Measurements from ENCODE around the gene VARS2. TPM values are rescaled to one million over a fixed set of nuclear protein-coding genes. Genes with fewer than 3 reads are reported as not detected.
A peak's percentile ranks its signal among the peaks of the same experiment; 100 is the strongest.
"Not testable (repeated sequence)": the region's sequence is repeated elsewhere in the genome, so short reads cannot be mapped to it uniquely, and the experiment has no call there.

VARS2 gene

GRCh38 chr6:30969171-30969570 lies 55.1 kb downstream of the VARS2 start:
- DNase-seq; H3K9ac ChIP-seq (ENCODE audit: low read length); H3K18ac ChIP-seq (ENCODE audit: low read length); H2BK120ac ChIP-seq (ENCODE audit: low read depth, low read length); H3K4ac ChIP-seq (ENCODE audit: low read depth, low read length); H3K79me1 ChIP-seq (ENCODE audit: low read length); H4K5ac ChIP-seq (ENCODE audit: low read length); H3K36me3 ChIP-seq (ENCODE audit: control insufficient read depth, insufficient read depth, low read length); H3K4me1 ChIP-seq (ENCODE audit: control insufficient read depth, low read depth, low read length); H2AK5ac ChIP-seq (ENCODE audit: low read length); H3K4me3 ChIP-seq (ENCODE audit: low read length); H3K56ac ChIP-seq (ENCODE audit: low read length); H3K27ac ChIP-seq (ENCODE audit: low read depth, low read length); H2BK5ac ChIP-seq (ENCODE audit: low read length); H3K4me2 ChIP-seq (ENCODE audit: low read length); H4K8ac ChIP-seq (ENCODE audit: low read depth, low read length); H3K23ac ChIP-seq (ENCODE audit: low read length); H2BK15ac ChIP-seq (replicated peaks; ENCODE audit: low read depth); H3K79me2 ChIP-seq (ENCODE audit: control insufficient read depth, insufficient read depth, low read length); H3K27me3 ChIP-seq (ENCODE audit: insufficient read depth, low read length, poor library complexity): not testable (repeated sequence)
- WGBS (ENCODE audit: extremely low coverage, insufficient coverage, low lambda C conversion rate) = no CpG with 5 or more reads among the region's 6 CpGs

GRCh38 chr6:30970946-30971345 lies 56.9 kb downstream of the VARS2 start:
- Histone ChIP-seq H2BK120ac (ENCODE audit: low read depth, low read length) (no peak overlapping the region), H3K56ac (ENCODE audit: low read length) (no peak overlapping the region), H3K27ac (ENCODE audit: low read depth, low read length) (no peak overlapping the region), H3K9ac (ENCODE audit: low read length) (no peak overlapping the region), H4K8ac (ENCODE audit: low read depth, low read length) (no peak overlapping the region), H3K23ac (ENCODE audit: low read length) (no peak overlapping the region), H3K4me3 (ENCODE audit: low read length) (no peak overlapping the region), H3K27me3 (ENCODE audit: insufficient read depth, low read length, poor library complexity) (no peaks in the 10 kb centered on the region), H2BK15ac (replicated peaks; ENCODE audit: low read depth) (no peak overlapping the region), H4K5ac (ENCODE audit: low read length) (no peak overlapping the region), H2BK5ac (ENCODE audit: low read length) (no peak overlapping the region), H3K4me1 (ENCODE audit: control insufficient read depth, low read depth, low read length) (no peaks in the 10 kb centered on the region), H3K79me1 (ENCODE audit: low read length) (no peaks in the 10 kb centered on the region), H2AK5ac (ENCODE audit: low read length) (no peak overlapping the region), H3K36me3 (ENCODE audit: control insufficient read depth, insufficient read depth, low read length) (no peaks in the 10 kb centered on the region), H3K18ac (ENCODE audit: low read length) (no peak overlapping the region), H3K4me2 (ENCODE audit: low read length) (no peak overlapping the region), H3K79me2 (ENCODE audit: control insufficient read depth, insufficient read depth, low read length) (no peaks in the 10 kb centered on the region), H3K4ac (ENCODE audit: low read depth, low read length) (no peak overlapping the region)
- DNase-seq = no peak
- no CpG with 5 or more reads among the region's 5 CpGs for WGBS (ENCODE audit: extremely low coverage, insufficient coverage, low lambda C conversion rate)

DNA sequence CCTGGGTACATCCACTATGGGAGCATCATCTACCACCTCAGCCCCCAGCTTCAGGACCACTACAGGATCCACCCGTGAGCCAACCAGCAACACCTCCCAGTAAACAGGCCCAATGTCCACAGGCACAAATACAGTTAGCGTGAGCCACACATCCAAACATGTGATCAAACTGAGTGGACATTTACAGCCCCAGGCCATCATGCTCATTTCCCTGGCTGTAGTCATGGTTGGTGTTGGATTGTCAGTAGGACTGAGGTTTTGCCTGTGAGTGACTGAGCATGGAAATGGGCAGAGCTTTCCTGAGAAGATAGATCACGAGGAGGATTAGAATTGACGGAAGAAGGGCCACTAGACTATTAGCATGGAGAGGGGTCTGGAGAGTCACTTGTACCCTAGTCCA lies 58.8 kb downstream of the VARS2 start:
- DNase-seq = no peak
- Histone ChIP-seq H3K56ac (ENCODE audit: low read length) (no peak overlapping the region), H2AK5ac (ENCODE audit: low read length) (no peak overlapping the region), H3K4ac (ENCODE audit: low read depth, low read length) (no peak overlapping the region), H3K9ac (ENCODE audit: low read length) (no peak overlapping the region), H3K79me2 (ENCODE audit: control insufficient read depth, insufficient read depth, low read length) (no peaks in the 10 kb centered on the region), H2BK120ac (ENCODE audit: low read depth, low read length) (no peak overlapping the region), H3K79me1 (ENCODE audit: low read length) (no peaks in the 10 kb centered on the region), H3K4me2 (ENCODE audit: low read length) (no peak overlapping the region), H3K18ac (ENCODE audit: low read length) (no peak overlapping the region), H3K27me3 (ENCODE audit: insufficient read depth, low read length, poor library complexity) (no peaks in the 10 kb centered on the region), H2BK15ac (replicated peaks; ENCODE audit: low read depth) (no peak overlapping the region), H3K23ac (ENCODE audit: low read length) (no peak overlapping the region), H4K8ac (ENCODE audit: low read depth, low read length) (no peak overlapping the region), H3K4me3 (ENCODE audit: low read length) (no peak overlapping the region), H3K4me1 (ENCODE audit: control insufficient read depth, low read depth, low read length) (no peaks in the 10 kb centered on the region), H4K5ac (ENCODE audit: low read length) (no peak overlapping the region), H3K36me3 (ENCODE audit: control insufficient read depth, insufficient read depth, low read length) (no peaks in the 10 kb centered on the region), H3K27ac (ENCODE audit: low read depth, low read length) (no peak overlapping the region), H2BK5ac (ENCODE audit: low read length) (no peak overlapping the region)
- no CpG with 5 or more reads among the region's 4 CpGs for WGBS (ENCODE audit: extremely low coverage, insufficient coverage, low lambda C conversion rate)

GRCh38 chr6:30974490-30975252 lies 60.6 kb downstream of the VARS2 start:
- Histone ChIP-seq H3K79me2 (ENCODE audit: control insufficient read depth, insufficient read depth, low read length) (no peaks in the 10 kb centered on the region), H3K18ac (ENCODE audit: low read length) (no peak overlapping the region), H2BK5ac (ENCODE audit: low read length) (no peak overlapping the region), H2AK5ac (ENCODE audit: low read length) (no peak overlapping the region), H2BK15ac (replicated peaks; ENCODE audit: low read depth) (no peak overlapping the region), H2BK120ac (ENCODE audit: low read depth, low read length) (no peak overlapping the region), H3K79me1 (ENCODE audit: low read length) (no peaks in the 10 kb centered on the region), H3K56ac (ENCODE audit: low read length) (no peak overlapping the region), H3K4me3 (ENCODE audit: low read length) (no peak overlapping the region), H3K36me3 (ENCODE audit: control insufficient read depth, insufficient read depth, low read length) (no peaks in the 10 kb centered on the region), H3K27me3 (ENCODE audit: insufficient read depth, low read length, poor library complexity) (no peaks in the 10 kb centered on the region), H3K9ac (ENCODE audit: low read length) (no peak overlapping the region), H3K4ac (ENCODE audit: low read depth, low read length) (no peak overlapping the region), H3K27ac (ENCODE audit: low read depth, low read length) (no peak overlapping the region), H3K23ac (ENCODE audit: low read length) (no peak overlapping the region), H4K5ac (ENCODE audit: low read length) (no peak overlapping the region), H4K8ac (ENCODE audit: low read depth, low read length) (no peak overlapping the region), H3K4me2 (ENCODE audit: low read length) (no peak overlapping the region), H3K4me1 (ENCODE audit: control insufficient read depth, low read depth, low read length) (no peaks in the 10 kb centered on the region)
- DNase-seq = peak; percentile 10
- WGBS (ENCODE audit: extremely low coverage, insufficient coverage, low lambda C conversion rate) = no CpG with 5 or more reads among the region's 4 CpGs

Small RNA genes within 50 kb of the gene (small RNA-seq; reads per million reads assigned to genes)
- gene RF00019 (ENCODE audit: insufficient read depth) = not detected
